Spleen (tissue), 7 donors: ENCODE data around the gene CD209.

Source experiments
- POLR2A ChIP-seq, 3 donors: fragments of 450-650 bp; IDR thresholded peaks; one replicate each; pipeline ENCODE4 v1.5.1; 2017; ENCODE audit warnings: antibody characterized with exemption in 3 of 3, mild to moderate bottlenecking in 1 of 3
- POLR2AphosphoS5 ChIP-seq, 3 donors: sonication (generic); formaldehyde crosslinking; IDR thresholded peaks; one replicate each; pipeline ENCODE4 v1.5.1; 2017; ENCODE audit warnings: antibody characterized with exemption in 3 of 3
- TF ChIP-seq, protein P1 (sequence below), 11 experiments: fragments of 200-600 bp in 7 of 11; fragments of 450-650 bp in 4 of 11; sonication (generic) in 4 of 11; IDR thresholded peaks in 8 of 11; conservative IDR thresholded peaks in 3 of 11; 1 replicate in 7 of 11; 2 replicates in 4 of 11; pipeline versions ENCODE4 v1.4.0 to v1.8.0; 2016 to 2021; ENCODE audit warnings: antibody characterized with exemption in 11 of 11, inconsistent platforms in 4 of 11, mild to moderate bottlenecking in 1 of 11
- donor health status: DM: no; HTN: no; CAD: no; lungs with moderate emphysema.
- donor health status: DM: no; HTN: no; CAD: no.
- donor health status: DM: no; HTN: no; CAD: no.

DNA sequence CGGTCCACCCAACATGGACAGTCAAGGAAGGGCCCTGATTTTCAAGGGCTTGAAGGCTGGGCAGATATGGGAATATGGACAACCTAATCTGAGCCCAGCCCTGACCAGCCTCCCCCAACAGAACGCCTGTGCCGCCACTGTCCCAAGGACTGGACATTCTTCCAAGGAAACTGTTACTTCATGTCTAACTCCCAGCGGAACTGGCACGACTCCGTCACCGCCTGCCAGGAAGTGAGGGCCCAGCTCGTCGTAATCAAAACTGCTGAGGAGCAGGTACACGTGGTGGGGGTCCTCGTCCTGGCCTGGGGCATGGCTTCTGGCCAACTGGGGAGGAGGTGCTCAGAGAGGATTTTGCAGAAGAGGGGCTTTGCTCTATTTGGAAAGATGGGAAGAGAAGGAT is 19.2 kb upstream of the CD209 start:
- TF ChIP-seq POLR2A (IDR thresholded peaks at IDR 0.05) (no peak), POLR2AphosphoS5 (IDR thresholded peaks at IDR 0.05) (no peak)
- TF ChIP-seq, protein P1, sequence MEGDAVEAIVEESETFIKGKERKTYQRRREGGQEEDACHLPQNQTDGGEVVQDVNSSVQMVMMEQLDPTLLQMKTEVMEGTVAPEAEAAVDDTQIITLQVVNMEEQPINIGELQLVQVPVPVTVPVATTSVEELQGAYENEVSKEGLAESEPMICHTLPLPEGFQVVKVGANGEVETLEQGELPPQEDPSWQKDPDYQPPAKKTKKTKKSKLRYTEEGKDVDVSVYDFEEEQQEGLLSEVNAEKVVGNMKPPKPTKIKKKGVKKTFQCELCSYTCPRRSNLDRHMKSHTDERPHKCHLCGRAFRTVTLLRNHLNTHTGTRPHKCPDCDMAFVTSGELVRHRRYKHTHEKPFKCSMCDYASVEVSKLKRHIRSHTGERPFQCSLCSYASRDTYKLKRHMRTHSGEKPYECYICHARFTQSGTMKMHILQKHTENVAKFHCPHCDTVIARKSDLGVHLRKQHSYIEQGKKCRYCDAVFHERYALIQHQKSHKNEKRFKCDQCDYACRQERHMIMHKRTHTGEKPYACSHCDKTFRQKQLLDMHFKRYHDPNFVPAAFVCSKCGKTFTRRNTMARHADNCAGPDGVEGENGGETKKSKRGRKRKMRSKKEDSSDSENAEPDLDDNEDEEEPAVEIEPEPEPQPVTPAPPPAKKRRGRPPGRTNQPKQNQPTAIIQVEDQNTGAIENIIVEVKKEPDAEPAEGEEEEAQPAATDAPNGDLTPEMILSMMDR (IDR thresholded peaks at IDR 0.05 in 8 of 11, conservative IDR thresholded peaks at IDR 0.05 in 3 of 11), result no peak
